ENCODE measurements around the gene GLIS2.

Gene GLIS2

DNA sequence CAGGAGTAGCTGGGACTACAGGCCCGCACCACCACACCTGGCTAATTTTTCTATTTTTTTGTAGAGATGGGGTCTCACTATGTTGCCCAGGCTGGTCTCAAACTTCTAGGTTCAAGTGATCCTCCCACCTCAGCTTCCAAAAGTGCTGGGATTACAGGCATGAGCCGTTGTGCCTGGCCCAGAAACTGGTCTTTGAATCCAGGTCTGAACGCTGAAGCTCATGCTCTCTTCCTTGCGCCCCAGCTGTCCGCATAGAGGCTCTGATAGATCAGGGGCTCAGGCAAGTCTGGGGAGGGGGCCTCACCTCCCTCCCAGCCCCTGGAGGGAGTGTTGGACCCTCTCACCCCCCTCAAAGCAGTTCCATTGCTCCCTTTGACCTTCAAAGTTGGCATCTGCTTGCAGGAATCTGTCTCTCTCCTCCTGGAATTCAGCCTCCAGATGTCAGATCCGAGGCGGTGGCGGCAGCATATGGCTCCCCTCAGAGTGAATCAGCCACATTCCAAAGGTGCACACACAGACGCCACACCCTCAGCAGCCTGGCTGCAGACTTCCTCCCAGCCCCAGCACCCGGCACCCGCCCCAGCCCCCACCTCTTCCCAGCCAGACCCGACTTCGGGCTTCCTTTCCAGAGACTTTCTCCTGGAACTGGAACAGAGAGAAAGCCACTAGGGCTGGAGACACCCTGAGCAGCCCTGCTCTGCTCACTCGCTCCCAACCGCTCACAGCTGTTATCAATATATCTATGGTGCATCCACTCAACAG, 16.9 kb upstream of the GLIS2 start:
- TF ChIP-seq CTCF (IDR thresholded peaks at IDR 0.05), result no peak
- peak in 1 of 2 donors; percentile 84 for DNase-seq
- Histone ChIP-seq H3K27ac (peak overlapping the region; percentile 69 to 75), H3K9me3 (no peaks in the 10 kb centered on the region), H3K27me3 (no peaks in the 10 kb centered on the region), H3K36me3 (no peaks in the 10 kb centered on the region), H3K4me1 (peaks cover 4 to 25% (median 19%) of the 10 kb centered on the region in 4 donors), H3K4me3 (peak overlapping the region in 1 of 2 donors; percentile 10)
- intact Hi-C loops (cut with DNase I; ENCODE audit: low total_unique reads), result no loop called here

- Histone ChIP-seq H3K36me3 (no peaks in the 10 kb centered on the region), H3K4me3 (no peak overlapping the region), H3K27me3 (no peaks in the 10 kb centered on the region), H3K9me3 (no peaks in the 10 kb centered on the region), H3K27ac (no peak overlapping the region), H3K4me1 (peaks cover 4 to 17% (median 13%) of the 10 kb centered on the region in 4 donors)
- TF ChIP-seq CTCF (IDR thresholded peaks at IDR 0.05), result no peak
- intact Hi-C loops (cut with DNase I; ENCODE audit: low total_unique reads), result no loop called here
- no peak for DNase-seq
Observed at GRCh38 chr16:4301177-4301576, 14.7 kb upstream of the GLIS2 start.

DNA sequence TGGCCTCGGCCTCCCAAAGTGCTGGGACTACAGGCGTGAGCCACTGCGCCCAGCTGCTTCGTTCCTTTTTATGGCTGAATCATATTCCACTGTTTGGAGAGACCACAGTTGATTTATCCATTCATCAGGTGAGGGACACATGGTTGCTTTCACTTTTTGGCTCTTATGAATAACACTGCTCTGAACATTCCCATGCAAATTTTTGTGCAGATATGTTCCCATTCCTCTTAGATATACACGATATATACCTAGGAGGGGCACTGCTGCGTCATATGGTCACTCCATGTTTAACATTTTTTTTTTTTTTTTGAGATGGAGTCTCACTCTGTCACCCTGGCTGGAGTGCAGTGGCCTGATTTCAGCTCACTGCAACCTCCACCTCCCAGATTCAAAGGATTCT, 13.9 kb upstream of the GLIS2 start:
- no peaks in the 10 kb centered on the region for H3K9me3 ChIP-seq
- no peak overlapping the region for H3K4me3 ChIP-seq
- H3K4me1 ChIP-seq, result peaks cover 4 to 24% (median 17%) of the 10 kb centered on the region in 4 donors
- intact Hi-C loops (cut with DNase I; ENCODE audit: low total_unique reads), result no loop called here
- no peak for TF ChIP-seq CTCF (IDR thresholded peaks at IDR 0.05)
- DNase-seq, result no peak
- H3K27me3 ChIP-seq, result no peaks in the 10 kb centered on the region
- H3K36me3 ChIP-seq, result no peaks in the 10 kb centered on the region
- no peak overlapping the region for H3K27ac ChIP-seq

DNA sequence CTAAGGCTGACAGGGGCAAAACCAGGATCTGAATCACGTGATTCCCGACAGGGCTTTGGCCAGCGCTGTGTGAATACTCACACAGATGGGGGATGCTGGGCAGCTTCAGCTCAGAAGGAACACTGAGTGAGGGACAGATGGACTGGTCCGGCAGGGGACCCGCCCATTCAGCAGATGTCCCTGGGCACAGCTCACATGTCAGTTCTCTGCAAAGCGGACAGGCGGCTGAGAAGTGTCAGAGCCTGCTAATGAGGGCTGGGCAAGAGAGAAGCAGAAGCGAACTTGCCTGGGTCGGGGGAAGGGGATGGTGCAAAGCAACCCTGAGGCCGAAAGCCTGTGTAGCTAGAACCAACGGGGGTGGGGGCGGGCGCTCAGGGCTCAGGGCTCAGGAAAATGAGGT, 11.9 kb upstream of the GLIS2 start:
- intact Hi-C loops (cut with DNase I; ENCODE audit: low total_unique reads), result no loop called here
- no peaks in the 10 kb centered on the region for H3K36me3 ChIP-seq
- no peaks in the 10 kb centered on the region for H3K27me3 ChIP-seq
- no peak for TF ChIP-seq CTCF (IDR thresholded peaks at IDR 0.05)
- no peak overlapping the region for H3K4me3 ChIP-seq
- DNase-seq, result no peak
- peaks cover 2 to 32% (median 15%) of the 10 kb centered on the region in 4 donors for H3K4me1 ChIP-seq
- H3K27ac ChIP-seq, result no peak overlapping the region
- H3K9me3 ChIP-seq, result no peaks in the 10 kb centered on the region

GRCh38 chr16:4306470-4307214, 9.2 kb upstream of the GLIS2 start:
- Histone ChIP-seq H3K27ac (peak overlapping the region; percentile 78 to 83), H3K36me3 (no peaks in the 10 kb centered on the region), H3K27me3 (no peaks in the 10 kb centered on the region), H3K9me3 (no peaks in the 10 kb centered on the region), H3K4me3 (peak overlapping the region; percentile 53 to 62), H3K4me1 (peaks cover 0 to 29% (median 14%) of the 10 kb centered on the region in 4 donors)
- no peak for TF ChIP-seq CTCF (IDR thresholded peaks at IDR 0.05)
- DNase-seq, result no peak
- intact Hi-C loops (cut with DNase I; ENCODE audit: low total_unique reads), result no loop called here

Measured in tibial artery (tissue), 4 donors.